ENCODE results near the gene ZC3H15.

Gene ZC3H15

GRCh38 chr2:186493564-186494085 is 7.6 kb downstream of the ZC3H15 start:
- Histone ChIP-seq H3K4me3 (replicated peaks; ENCODE audit: insufficient read depth, low read length) (no peak overlapping the region), H3K27me3 (ENCODE audit: insufficient read depth, poor library complexity, severe bottlenecking) (no peaks in the 10 kb centered on the region), H3K27ac (replicated peaks) (no peak overlapping the region)
- no peak for TF ChIP-seq POLR2AphosphoS5 (IDR thresholded peaks at IDR 0.05; ENCODE audit: low read depth)
- TF ChIP-seq, protein P1, sequence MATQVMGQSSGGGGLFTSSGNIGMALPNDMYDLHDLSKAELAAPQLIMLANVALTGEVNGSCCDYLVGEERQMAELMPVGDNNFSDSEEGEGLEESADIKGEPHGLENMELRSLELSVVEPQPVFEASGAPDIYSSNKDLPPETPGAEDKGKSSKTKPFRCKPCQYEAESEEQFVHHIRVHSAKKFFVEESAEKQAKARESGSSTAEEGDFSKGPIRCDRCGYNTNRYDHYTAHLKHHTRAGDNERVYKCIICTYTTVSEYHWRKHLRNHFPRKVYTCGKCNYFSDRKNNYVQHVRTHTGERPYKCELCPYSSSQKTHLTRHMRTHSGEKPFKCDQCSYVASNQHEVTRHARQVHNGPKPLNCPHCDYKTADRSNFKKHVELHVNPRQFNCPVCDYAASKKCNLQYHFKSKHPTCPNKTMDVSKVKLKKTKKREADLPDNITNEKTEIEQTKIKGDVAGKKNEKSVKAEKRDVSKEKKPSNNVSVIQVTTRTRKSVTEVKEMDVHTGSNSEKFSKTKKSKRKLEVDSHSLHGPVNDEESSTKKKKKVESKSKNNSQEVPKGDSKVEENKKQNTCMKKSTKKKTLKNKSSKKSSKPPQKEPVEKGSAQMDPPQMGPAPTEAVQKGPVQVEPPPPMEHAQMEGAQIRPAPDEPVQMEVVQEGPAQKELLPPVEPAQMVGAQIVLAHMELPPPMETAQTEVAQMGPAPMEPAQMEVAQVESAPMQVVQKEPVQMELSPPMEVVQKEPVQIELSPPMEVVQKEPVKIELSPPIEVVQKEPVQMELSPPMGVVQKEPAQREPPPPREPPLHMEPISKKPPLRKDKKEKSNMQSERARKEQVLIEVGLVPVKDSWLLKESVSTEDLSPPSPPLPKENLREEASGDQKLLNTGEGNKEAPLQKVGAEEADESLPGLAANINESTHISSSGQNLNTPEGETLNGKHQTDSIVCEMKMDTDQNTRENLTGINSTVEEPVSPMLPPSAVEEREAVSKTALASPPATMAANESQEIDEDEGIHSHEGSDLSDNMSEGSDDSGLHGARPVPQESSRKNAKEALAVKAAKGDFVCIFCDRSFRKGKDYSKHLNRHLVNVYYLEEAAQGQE (IDR thresholded peaks at IDR 0.05; ENCODE audit: insufficient replicate concordance, low read depth) = no peak
- TF ChIP-seq GABPA (IDR thresholded peaks at IDR 0.05; ENCODE audit: low read depth) = no peak
- no peak for TF ChIP-seq SPI1 (IDR thresholded peaks at IDR 0.05; ENCODE audit: borderline replicate concordance, low read depth)
- TF ChIP-seq CTCF (IDR thresholded peaks at IDR 0.05; ENCODE audit: insufficient read depth, low read length) = no peak
- DNase-seq (ENCODE audit: low read depth in 1 of 2, low spot score in 1 of 2) = no peak

DNA sequence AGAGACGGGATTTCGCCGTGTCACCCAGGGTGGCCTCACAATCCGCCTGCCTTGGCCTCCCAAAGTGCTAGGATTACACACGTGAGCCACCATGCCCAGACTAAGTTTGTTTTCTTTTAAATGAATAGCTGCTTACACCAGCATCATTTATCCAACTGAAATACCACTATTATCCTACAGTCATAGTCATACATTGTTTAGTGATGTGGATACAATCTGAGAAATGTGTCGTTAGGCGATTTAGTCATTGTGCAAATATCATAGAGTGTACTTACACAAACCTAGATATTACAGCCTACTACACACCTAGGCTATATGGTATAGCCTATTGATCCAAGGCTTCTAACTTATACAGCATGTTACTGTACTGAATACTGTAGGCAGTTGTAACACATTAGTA is 10.3 kb downstream of the ZC3H15 start:
- DNase-seq (ENCODE audit: low read depth in 1 of 2, low spot score in 1 of 2) = no peak
- Histone ChIP-seq H3K4me3 (replicated peaks; ENCODE audit: insufficient read depth, low read length) (no peak overlapping the region), H3K27ac (replicated peaks) (no peak overlapping the region), H3K27me3 (ENCODE audit: insufficient read depth, poor library complexity, severe bottlenecking) (no peaks in the 10 kb centered on the region)
- TF ChIP-seq GABPA (IDR thresholded peaks at IDR 0.05; ENCODE audit: low read depth) (no peak), SPI1 (IDR thresholded peaks at IDR 0.05; ENCODE audit: borderline replicate concordance, low read depth) (no peak), POLR2AphosphoS5 (IDR thresholded peaks at IDR 0.05; ENCODE audit: low read depth) (no peak), CTCF (IDR thresholded peaks at IDR 0.05; ENCODE audit: insufficient read depth, low read length) (no peak)
- TF ChIP-seq, protein P1 (IDR thresholded peaks at IDR 0.05; ENCODE audit: insufficient replicate concordance, low read depth) = no peak

GRCh38 chr2:186497928-186498327 is 11.9 kb downstream of the ZC3H15 start:
- TF ChIP-seq, protein P1 (IDR thresholded peaks at IDR 0.05; ENCODE audit: insufficient replicate concordance, low read depth) = no peak
- no peak for TF ChIP-seq SPI1 (IDR thresholded peaks at IDR 0.05; ENCODE audit: borderline replicate concordance, low read depth)
- no peak for TF ChIP-seq POLR2AphosphoS5 (IDR thresholded peaks at IDR 0.05; ENCODE audit: low read depth)
- TF ChIP-seq CTCF (IDR thresholded peaks at IDR 0.05; ENCODE audit: insufficient read depth, low read length) = no peak
- no peak for TF ChIP-seq GABPA (IDR thresholded peaks at IDR 0.05; ENCODE audit: low read depth)
- H3K4me3 ChIP-seq (replicated peaks; ENCODE audit: insufficient read depth, low read length) = no peak overlapping the region
- no peak overlapping the region for H3K27ac ChIP-seq (replicated peaks)
- no peaks in the 10 kb centered on the region for H3K27me3 ChIP-seq (ENCODE audit: insufficient read depth, poor library complexity, severe bottlenecking)
- no peak for DNase-seq (ENCODE audit: low read depth in 1 of 2, low spot score in 1 of 2)

Data from HL-60 (cell line).